GM23338 (cell line): ENCODE data around the gene FOXK2. TPM values are rescaled to one million over a fixed set of nuclear protein-coding genes. Genes with fewer than 3 reads are reported as not detected.

Experiments used
- ATAC-seq: fragments of 200-7000 bp; cut with Tn5 transposase; 3 replicates; pipeline ENCODE4 v1.9.1; 2020
- DNase-seq: peaks from one replicate; pipeline ENCODE4 v3.0.0-alpha.2; 2015; ENCODE audit warnings: low spot score
- H2AFZ ChIP-seq: fragments of 200-600 bp; sonication (generic); 2 replicates; pipeline ENCODE4 v1.8.0; 2016; ENCODE audit warnings: antibody characterized with exemption, mild to moderate bottlenecking, moderate library complexity
- H3F3A ChIP-seq: fragments of 200-600 bp; sonication (generic); replicated peaks from 2 replicates; pipeline ENCODE4 v1.8.0; 2017; ENCODE audit warnings: antibody characterized with exemption, mixed run types, low read depth
- H3K27ac ChIP-seq: fragments of 200-600 bp; sonication (generic); 2 replicates; pipeline ENCODE4 v1.6.1; 2016; ENCODE audit warnings: low read depth
- H3K27me3 ChIP-seq: fragments of 200-600 bp; sonication (generic); 2 replicates; pipeline ENCODE4 v1.8.0; 2016; ENCODE audit warnings: mild to moderate bottlenecking, mixed run types, moderate library complexity; ENCODE audit not compliant: insufficient read depth
- H3K36me3 ChIP-seq: fragments of 200-600 bp; sonication (generic); 2 replicates; pipeline ENCODE4 v1.8.0; 2016; ENCODE audit warnings: mild to moderate bottlenecking; ENCODE audit not compliant: insufficient read depth
- H3K4me1 ChIP-seq: fragments of 200-600 bp; sonication (generic); 2 replicates; pipeline ENCODE4 v1.8.0; 2016; ENCODE audit warnings: mild to moderate bottlenecking, moderate library complexity; ENCODE audit not compliant: insufficient read depth
- H3K4me2 ChIP-seq: fragments of 200-600 bp; sonication (generic); 2 replicates; pipeline ENCODE4 v1.7.1; 2017; ENCODE audit warnings: mixed run types
- H3K4me3 ChIP-seq: fragments of 200-600 bp; sonication (generic); 2 replicates; pipeline ENCODE4 v1.6.1; 2016; ENCODE audit warnings: mixed run types
- H3K79me2 ChIP-seq: fragments of 200-600 bp; sonication (generic); replicated peaks from 2 replicates; pipeline ENCODE4 v1.8.0; 2017; ENCODE audit warnings: mild to moderate bottlenecking; ENCODE audit not compliant: insufficient read depth
- H3K9me2 ChIP-seq: fragments of 200-600 bp; sonication (generic); 2 replicates; pipeline ENCODE4 v1.8.0; 2017; ENCODE audit not compliant: insufficient read depth
- H4K20me1 ChIP-seq: fragments of 200-600 bp; sonication (generic); replicated peaks from 2 replicates; pipeline ENCODE4 v1.8.0; 2017; ENCODE audit warnings: mild to moderate bottlenecking; ENCODE audit not compliant: insufficient read depth
- H3K27ac Mint-ChIP-seq: 2 replicates; pipeline ENCODE4 v1.8.0; 2020; ENCODE audit warnings: inconsistent platforms, mild to moderate bottlenecking, moderate library complexity, mixed read lengths
- H3K27me3 Mint-ChIP-seq: 3 replicates; pipeline ENCODE4 v1.8.0; 2022; ENCODE audit warnings: low read depth, mild to moderate bottlenecking, moderate library complexity, mixed read lengths, inconsistent platforms; ENCODE audit not compliant: insufficient read depth, poor library complexity
- H3K36me3 Mint-ChIP-seq: 3 replicates; pipeline ENCODE4 v1.8.0; 2021; ENCODE audit warnings: low read depth, mild to moderate bottlenecking, inconsistent platforms, moderate library complexity, mixed read lengths
- H3K4me1 Mint-ChIP-seq: 3 replicates; pipeline ENCODE4 v1.8.0; 2020; ENCODE audit warnings: mild to moderate bottlenecking, inconsistent platforms, mixed read lengths
- H3K4me3 Mint-ChIP-seq: 3 replicates; pipeline ENCODE4 v1.8.0; 2021; ENCODE audit warnings: moderate library complexity, mild to moderate bottlenecking, inconsistent platforms, mixed read lengths
- H3K9me3 Mint-ChIP-seq: 3 replicates; pipeline ENCODE4 v1.8.0; 2020; ENCODE audit warnings: moderate library complexity, mild to moderate bottlenecking, inconsistent platforms, mixed read lengths
- EZH2 ChIP-seq: fragments of 200-600 bp; sonication (generic); IDR thresholded peaks from one replicate; pipeline ENCODE4 v1.8.0; 2017; ENCODE audit warnings: antibody characterized with exemption, mild to moderate bottlenecking, low read depth; ENCODE audit not compliant: unreplicated experiment
- NANOG ChIP-seq: IDR thresholded peaks from 2 replicates; pipeline ENCODE4 v1.6.1; 2016; ENCODE audit warnings: antibody characterized with exemption, borderline replicate concordance
- STAT1 ChIP-seq: IDR thresholded peaks from one replicate; pipeline ENCODE4 v1.6.1; 2016; ENCODE audit warnings: antibody characterized with exemption; ENCODE audit not compliant: unreplicated experiment
- ZNF114 ChIP-seq: fragments of 250-450 bp; sonication (Bioruptor Pico); IDR thresholded peaks from 2 replicates; pipeline ENCODE4 v1.5.0; 2020; ENCODE audit warnings: mild to moderate bottlenecking, moderate library complexity
- polyA plus RNA-seq: library from polyadenylated mRNA; unstranded; fragments of >200 nt; fragmentation: Nextera tagmentation; extraction: Ambion mirVana; gene quantifications from 2 replicates; pipeline ENCODE4 v1.2.1, GENCODE V29; 2016
- total RNA-seq: library from RNA; depleted of rRNA; stranded (reverse); fragments of >200 nt; shearing (Covaris generic); gene quantifications from 2 replicates; pipeline ENCODE4 v1.2.3, GENCODE V29; 2014
- TF ChIP-seq, protein P1 (sequence below): IDR thresholded peaks from one replicate; pipeline ENCODE4 v1.6.1; 2018; ENCODE audit warnings: antibody characterized with exemption; ENCODE audit not compliant: unreplicated experiment
- TF ChIP-seq, protein P2 (sequence below): fragments of 250-450 bp; sonication (Bioruptor Pico); IDR thresholded peaks from 2 replicates; pipeline ENCODE4 v1.5.0; 2020; ENCODE audit warnings: mild to moderate bottlenecking, moderate library complexity

FOXK2 gene
- total and polyA plus RNA-seq, 2 experiments from 2014 or later = 12.3 to 66.0 TPM

DNA sequence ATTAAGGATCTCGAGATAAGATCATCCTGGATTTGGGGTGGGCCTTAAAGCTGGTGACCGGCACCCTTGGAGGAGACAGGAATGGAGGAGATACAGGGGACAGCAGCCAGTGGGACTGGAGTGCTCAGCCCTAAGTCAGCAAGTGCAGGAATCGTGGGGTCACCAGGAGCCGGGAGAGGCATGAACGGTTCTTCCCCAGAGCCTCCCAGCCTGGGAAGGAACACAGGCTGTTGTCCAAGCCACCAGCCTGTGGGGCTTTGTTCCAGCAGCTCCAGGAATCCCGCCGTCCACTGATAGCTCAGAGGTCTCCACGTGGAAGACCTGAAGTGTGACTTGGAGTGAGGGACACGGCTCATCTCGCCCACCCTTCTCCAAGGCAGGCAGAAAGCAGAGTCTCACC is 131.2 kb downstream of the FOXK2 start:
- no peaks in the 10 kb centered on the region for H3K9me2 ChIP-seq
- DNase-seq = no peak
- H3K27ac ChIP-seq = no peak overlapping the region
- peaks cover 13% of the 10 kb centered on the region for H4K20me1 ChIP-seq
- H3K4me3 ChIP-seq = no peak overlapping the region
- H3K4me3 Mint-ChIP-seq = no peak overlapping the region
- TF ChIP-seq STAT1 = no peak
- TF ChIP-seq, protein P1, sequence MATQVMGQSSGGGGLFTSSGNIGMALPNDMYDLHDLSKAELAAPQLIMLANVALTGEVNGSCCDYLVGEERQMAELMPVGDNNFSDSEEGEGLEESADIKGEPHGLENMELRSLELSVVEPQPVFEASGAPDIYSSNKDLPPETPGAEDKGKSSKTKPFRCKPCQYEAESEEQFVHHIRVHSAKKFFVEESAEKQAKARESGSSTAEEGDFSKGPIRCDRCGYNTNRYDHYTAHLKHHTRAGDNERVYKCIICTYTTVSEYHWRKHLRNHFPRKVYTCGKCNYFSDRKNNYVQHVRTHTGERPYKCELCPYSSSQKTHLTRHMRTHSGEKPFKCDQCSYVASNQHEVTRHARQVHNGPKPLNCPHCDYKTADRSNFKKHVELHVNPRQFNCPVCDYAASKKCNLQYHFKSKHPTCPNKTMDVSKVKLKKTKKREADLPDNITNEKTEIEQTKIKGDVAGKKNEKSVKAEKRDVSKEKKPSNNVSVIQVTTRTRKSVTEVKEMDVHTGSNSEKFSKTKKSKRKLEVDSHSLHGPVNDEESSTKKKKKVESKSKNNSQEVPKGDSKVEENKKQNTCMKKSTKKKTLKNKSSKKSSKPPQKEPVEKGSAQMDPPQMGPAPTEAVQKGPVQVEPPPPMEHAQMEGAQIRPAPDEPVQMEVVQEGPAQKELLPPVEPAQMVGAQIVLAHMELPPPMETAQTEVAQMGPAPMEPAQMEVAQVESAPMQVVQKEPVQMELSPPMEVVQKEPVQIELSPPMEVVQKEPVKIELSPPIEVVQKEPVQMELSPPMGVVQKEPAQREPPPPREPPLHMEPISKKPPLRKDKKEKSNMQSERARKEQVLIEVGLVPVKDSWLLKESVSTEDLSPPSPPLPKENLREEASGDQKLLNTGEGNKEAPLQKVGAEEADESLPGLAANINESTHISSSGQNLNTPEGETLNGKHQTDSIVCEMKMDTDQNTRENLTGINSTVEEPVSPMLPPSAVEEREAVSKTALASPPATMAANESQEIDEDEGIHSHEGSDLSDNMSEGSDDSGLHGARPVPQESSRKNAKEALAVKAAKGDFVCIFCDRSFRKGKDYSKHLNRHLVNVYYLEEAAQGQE = no peak
- TF ChIP-seq EZH2 = no peak
- no peak for TF ChIP-seq NANOG
- no peak overlapping the region for H2AFZ ChIP-seq
- peaks cover 19% of the 10 kb centered on the region for H3K27me3 Mint-ChIP-seq
- ATAC-seq = no peak
- H3F3A ChIP-seq = peaks cover 8% of the 10 kb centered on the region; the same call in 1 of the 2 replicates
- H3K36me3 ChIP-seq = no peaks in the 10 kb centered on the region
- H3K4me1 Mint-ChIP-seq = peaks cover 8% of the 10 kb centered on the region; the same call in 2 of the 3 replicates
- no peaks in the 10 kb centered on the region; the same call in 2 of the 3 replicates for H3K36me3 Mint-ChIP-seq
- H3K9me3 Mint-ChIP-seq = no peaks in the 10 kb centered on the region
- H3K27ac Mint-ChIP-seq = no peak overlapping the region
- H3K4me2 ChIP-seq = no peak overlapping the region
- H3K4me1 ChIP-seq = peaks cover 10% of the 10 kb centered on the region; the same call in 1 of the 2 replicates
- no peaks in the 10 kb centered on the region for H3K27me3 ChIP-seq
- peaks cover 20% of the 10 kb centered on the region for H3K79me2 ChIP-seq

DNA sequence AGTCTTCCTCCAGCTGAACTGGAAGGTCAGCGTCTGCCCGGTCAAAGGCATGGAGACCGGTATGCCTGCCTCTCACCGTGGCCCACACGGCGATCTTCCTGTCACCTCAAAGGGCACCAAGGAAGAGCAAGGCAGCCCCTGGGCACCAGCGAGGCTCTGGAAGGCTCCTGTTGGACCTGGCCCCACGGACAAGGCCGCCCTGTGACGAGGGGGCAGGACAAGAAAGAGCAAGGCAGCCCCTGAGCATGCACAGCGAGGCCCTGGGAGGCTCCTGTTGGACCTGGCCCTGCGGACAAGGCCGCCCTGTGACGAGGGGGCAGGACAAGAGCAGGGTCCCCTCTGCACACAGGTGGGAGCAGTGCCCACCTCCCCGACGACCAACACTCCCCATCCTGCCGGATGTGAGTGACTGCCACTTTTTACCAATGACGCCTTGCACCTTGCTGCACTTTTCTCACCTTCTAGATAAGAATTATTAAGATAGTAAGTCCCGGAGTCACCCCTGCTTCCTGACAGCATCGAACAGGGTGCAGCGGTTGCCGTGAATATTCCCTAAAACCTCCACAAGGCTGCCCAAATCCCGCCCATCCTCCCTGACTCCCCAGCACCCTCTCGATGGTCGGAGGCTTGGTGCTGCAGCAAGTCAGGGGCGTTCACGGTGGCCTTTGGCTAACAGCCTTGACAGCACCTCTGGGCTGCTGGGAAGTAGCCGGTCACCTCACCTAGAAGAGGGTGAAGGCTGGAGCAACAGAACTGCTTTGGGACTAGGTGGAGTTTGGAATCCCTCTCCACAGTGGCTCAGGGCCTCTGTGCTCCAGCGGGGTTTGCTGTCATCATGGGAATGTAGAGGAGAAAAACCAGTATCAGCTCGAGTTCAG is 134.4 kb downstream of the FOXK2 start:
- no peak for DNase-seq
- Mint-ChIP-seq H3K36me3 (no peaks in the 10 kb centered on the region), H3K27me3 (peaks cover 8% of the 10 kb centered on the region), H3K4me1 (peaks cover 2% of the 10 kb centered on the region; the same call in 1 of the 3 replicates), H3K27ac (no peak overlapping the region), H3K9me3 (no peaks in the 10 kb centered on the region), H3K4me3 (no peak overlapping the region)
- no peak overlapping the region for H3K27ac ChIP-seq
- H3K9me2 ChIP-seq = no peaks in the 10 kb centered on the region
- no peak overlapping the region for H2AFZ ChIP-seq
- H3K4me3 ChIP-seq = no peak overlapping the region
- no peaks in the 10 kb centered on the region for H3K4me1 ChIP-seq
- H3K4me2 ChIP-seq = no peak overlapping the region
- H3K79me2 ChIP-seq = no peaks in the 10 kb centered on the region
- H4K20me1 ChIP-seq = no peaks in the 10 kb centered on the region
- H3F3A ChIP-seq = no peaks in the 10 kb centered on the region
- ATAC-seq = no peak
- H3K36me3 ChIP-seq = no peaks in the 10 kb centered on the region
- TF ChIP-seq, protein P2, sequence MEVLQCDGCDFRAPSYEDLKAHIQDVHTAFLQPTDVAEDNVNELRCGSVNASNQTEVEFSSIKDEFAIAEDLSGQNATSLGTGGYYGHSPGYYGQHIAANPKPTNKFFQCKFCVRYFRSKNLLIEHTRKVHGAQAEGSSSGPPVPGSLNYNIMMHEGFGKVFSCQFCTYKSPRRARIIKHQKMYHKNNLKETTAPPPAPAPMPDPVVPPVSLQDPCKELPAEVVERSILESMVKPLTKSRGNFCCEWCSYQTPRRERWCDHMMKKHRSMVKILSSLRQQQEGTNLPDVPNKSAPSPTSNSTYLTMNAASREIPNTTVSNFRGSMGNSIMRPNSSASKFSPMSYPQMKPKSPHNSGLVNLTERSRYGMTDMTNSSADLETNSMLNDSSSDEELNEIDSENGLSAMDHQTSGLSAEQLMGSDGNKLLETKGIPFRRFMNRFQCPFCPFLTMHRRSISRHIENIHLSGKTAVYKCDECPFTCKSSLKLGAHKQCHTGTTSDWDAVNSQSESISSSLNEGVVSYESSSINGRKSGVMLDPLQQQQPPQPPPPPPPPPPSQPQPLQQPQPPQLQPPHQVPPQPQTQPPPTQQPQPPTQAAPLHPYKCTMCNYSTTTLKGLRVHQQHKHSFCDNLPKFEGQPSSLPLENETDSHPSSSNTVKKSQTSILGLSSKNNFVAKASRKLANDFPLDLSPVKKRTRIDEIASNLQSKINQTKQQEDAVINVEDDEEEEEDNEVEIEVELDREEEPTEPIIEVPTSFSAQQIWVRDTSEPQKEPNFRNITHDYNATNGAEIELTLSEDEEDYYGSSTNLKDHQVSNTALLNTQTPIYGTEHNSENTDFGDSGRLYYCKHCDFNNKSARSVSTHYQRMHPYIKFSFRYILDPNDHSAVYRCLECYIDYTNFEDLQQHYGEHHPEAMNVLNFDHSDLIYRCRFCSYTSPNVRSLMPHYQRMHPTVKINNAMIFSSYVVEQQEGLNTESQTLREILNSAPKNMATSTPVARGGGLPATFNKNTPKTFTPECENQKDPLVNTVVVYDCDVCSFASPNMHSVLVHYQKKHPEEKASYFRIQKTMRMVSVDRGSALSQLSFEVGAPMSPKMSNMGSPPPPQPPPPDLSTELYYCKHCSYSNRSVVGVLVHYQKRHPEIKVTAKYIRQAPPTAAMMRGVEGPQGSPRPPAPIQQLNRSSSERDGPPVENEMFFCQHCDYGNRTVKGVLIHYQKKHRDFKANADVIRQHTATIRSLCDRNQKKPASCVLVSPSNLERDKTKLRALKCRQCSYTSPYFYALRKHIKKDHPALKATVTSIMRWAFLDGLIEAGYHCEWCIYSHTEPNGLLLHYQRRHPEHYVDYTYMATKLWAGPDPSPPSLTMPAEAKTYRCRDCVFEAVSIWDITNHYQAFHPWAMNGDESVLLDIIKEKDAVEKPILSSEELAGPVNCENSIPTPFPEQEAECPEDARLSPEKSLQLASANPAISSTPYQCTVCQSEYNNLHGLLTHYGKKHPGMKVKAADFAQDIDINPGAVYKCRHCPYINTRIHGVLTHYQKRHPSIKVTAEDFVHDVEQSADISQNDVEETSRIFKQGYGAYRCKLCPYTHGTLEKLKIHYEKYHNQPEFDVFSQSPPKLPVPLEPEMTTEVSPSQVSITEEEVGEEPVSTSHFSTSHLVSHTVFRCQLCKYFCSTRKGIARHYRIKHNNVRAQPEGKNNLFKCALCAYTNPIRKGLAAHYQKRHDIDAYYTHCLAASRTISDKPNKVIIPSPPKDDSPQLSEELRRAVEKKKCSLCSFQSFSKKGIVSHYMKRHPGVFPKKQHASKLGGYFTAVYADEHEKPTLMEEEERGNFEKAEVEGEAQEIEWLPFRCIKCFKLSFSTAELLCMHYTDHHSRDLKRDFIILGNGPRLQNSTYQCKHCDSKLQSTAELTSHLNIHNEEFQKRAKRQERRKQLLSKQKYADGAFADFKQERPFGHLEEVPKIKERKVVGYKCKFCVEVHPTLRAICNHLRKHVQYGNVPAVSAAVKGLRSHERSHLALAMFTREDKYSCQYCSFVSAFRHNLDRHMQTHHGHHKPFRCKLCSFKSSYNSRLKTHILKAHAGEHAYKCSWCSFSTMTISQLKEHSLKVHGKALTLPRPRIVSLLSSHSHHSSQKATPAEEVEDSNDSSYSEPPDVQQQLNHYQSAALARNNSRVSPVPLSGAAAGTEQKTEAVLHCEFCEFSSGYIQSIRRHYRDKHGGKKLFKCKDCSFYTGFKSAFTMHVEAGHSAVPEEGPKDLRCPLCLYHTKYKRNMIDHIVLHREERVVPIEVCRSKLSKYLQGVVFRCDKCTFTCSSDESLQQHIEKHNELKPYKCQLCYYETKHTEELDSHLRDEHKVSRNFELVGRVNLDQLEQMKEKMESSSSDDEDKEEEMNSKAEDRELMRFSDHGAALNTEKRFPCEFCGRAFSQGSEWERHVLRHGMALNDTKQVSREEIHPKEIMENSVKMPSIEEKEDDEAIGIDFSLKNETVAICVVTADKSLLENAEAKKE (CRISPR knock-in tag) = no peak
- TF ChIP-seq NANOG (no peak), ZNF114 (CRISPR knock-in tag) (no peak)
- no peaks in the 10 kb centered on the region for H3K27me3 ChIP-seq
